Peyer's patch (tissue), 4 donors: ENCODE data around the gene OLFM1. TPM values are rescaled to one million over a fixed set of nuclear protein-coding genes. Genes with fewer than 3 reads are reported as not detected.

Experiments used
- DNase-seq, 3 donors: peaks; one replicate each; pipeline ENCODE4 v3.0.0-alpha.2; 2017 to 2019
- H3K27ac ChIP-seq, 4 donors: fragments of 200-600 bp; sonication (generic); one replicate each; pipeline ENCODE4 v1.5.1; 2016 to 2019
- H3K27me3 ChIP-seq, 2 donors: fragments of 200-600 bp; sonication (generic); one replicate each; pipeline ENCODE4 v1.5.1; 2019
- H3K36me3 ChIP-seq, 3 donors: fragments of 200-600 bp; sonication (generic); one replicate each; pipeline ENCODE4 v1.5.1; 2016 to 2019
- H3K4me1 ChIP-seq, 4 donors: fragments of 200-600 bp; sonication (generic); one replicate each; pipeline ENCODE4 v1.5.1; 2016 to 2019
- H3K4me3 ChIP-seq, 4 donors: fragments of 200-600 bp; sonication (generic); 1 replicate in 3 of 4; 2 replicates in 1 of 4; pipeline ENCODE4 v1.5.1; 2016 to 2019; ENCODE audit warnings: mild to moderate bottlenecking in 1 of 4
- H3K9me3 ChIP-seq, 4 donors: fragments of 200-600 bp; sonication (generic); one replicate each; pipeline ENCODE4 v1.5.1; 2016 to 2019; ENCODE audit warnings: mild to moderate bottlenecking in 1 of 4
- POLR2A ChIP-seq, 2 donors: fragments of 450-650 bp; IDR thresholded peaks; one replicate each; pipeline ENCODE4 v1.5.1; 2017; ENCODE audit warnings: antibody characterized with exemption in 2 of 2, mild to moderate bottlenecking in 2 of 2, moderate library complexity in 2 of 2
- total RNA-seq, 4 donors: library from RNA; depleted of rRNA; stranded (reverse); fragments of >200 nt; gene quantifications; one replicate each; pipeline ENCODE4 v1.1.0, GENCODE V29; 2016
- TF ChIP-seq, protein P1 (sequence below), 6 experiments: fragments of 450-650 bp in 4 of 6; fragments of 200-600 bp in 2 of 6; sonication (generic) in 1 of 6; IDR thresholded peaks; one replicate each; pipeline ENCODE4 v1.5.1; 2017 to 2019; ENCODE audit warnings: antibody characterized with exemption in 6 of 6, mild to moderate bottlenecking in 3 of 6, moderate library complexity in 1 of 6

OLFM1 gene
- total RNA-seq, 4 donors from 2014 or later: 2.5 to 5.8 (median 4.9) TPM

DNA sequence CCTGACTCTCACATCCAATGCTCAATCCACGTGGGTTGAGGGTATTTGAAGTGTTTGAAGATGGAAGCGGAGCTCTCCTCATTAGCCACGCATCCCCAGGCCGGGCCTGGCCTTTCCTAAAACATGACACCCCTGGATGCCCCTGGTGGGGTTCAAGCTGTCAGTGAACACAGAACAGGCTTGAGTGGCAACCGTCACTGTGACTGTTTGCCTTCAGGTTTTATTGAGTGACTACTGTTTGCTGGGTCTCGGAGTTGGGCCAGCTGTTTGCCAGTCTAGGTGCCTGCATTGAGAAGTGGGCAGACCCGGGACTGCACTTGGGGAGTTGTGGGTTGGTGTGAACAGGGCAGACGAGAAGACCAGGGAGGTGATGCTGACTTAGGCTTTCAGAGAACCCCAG is 7.8 kb upstream of the OLFM1 start:
- no peak overlapping the region for H3K4me3 ChIP-seq
- H3K27ac ChIP-seq: no peak overlapping the region
- H3K36me3 ChIP-seq: no peaks in the 10 kb centered on the region
- H3K4me1 ChIP-seq: peaks cover 0 to 8% (median 0%) of the 10 kb centered on the region in 4 donors
- H3K9me3 ChIP-seq: no peaks in the 10 kb centered on the region
- no peaks in the 10 kb centered on the region for H3K27me3 ChIP-seq
- TF ChIP-seq, protein P1, sequence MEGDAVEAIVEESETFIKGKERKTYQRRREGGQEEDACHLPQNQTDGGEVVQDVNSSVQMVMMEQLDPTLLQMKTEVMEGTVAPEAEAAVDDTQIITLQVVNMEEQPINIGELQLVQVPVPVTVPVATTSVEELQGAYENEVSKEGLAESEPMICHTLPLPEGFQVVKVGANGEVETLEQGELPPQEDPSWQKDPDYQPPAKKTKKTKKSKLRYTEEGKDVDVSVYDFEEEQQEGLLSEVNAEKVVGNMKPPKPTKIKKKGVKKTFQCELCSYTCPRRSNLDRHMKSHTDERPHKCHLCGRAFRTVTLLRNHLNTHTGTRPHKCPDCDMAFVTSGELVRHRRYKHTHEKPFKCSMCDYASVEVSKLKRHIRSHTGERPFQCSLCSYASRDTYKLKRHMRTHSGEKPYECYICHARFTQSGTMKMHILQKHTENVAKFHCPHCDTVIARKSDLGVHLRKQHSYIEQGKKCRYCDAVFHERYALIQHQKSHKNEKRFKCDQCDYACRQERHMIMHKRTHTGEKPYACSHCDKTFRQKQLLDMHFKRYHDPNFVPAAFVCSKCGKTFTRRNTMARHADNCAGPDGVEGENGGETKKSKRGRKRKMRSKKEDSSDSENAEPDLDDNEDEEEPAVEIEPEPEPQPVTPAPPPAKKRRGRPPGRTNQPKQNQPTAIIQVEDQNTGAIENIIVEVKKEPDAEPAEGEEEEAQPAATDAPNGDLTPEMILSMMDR (IDR thresholded peaks at IDR 0.05): no peak
- TF ChIP-seq POLR2A (IDR thresholded peaks at IDR 0.05): no peak
- DNase-seq: peak in 2 of 3 donors; percentile 14 to 19

DNA sequence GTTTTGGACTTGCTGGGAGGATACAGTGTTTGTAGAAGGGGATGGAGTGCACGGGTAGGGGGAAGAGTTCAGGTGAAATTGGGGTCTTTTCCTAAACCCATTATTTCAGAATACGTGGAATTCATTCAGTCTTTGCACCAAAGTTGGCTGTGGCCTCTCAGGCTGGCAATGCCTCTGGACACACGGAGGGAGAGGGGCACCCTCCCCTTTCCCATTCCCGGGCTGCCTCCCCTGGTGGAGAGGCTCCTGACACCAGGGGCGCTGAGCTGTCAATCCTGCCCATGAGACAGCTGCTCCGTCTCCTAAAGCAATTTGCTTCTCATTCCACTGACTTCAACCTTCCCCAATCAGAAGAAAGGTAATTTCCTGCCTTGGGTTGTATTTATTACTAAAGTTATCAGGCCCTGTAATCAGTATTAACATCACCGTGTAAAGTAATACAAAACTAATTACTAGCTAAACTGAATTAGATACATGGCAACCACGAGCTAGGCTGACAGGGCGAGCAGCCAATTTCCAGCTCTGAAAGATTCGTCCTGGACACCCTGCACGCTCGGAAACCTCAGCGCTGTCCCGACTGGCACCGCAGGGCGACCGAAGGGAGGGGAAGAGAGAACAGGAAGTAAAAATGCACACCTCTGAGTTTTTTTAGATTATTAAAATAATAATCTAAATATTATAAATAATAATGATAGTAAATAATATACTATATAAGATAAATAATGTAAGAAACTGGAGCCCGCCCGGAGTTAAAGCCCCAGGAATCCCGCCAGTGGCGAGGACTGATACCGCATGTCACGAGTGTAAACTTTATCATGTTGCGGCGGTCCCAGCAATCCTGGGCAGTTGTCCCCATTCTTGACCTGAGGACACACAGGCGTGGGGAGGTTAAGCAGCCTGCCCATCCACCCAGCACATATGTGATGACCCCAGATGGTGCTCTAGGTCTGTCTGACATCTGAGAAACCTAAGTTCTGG is 6.9 kb upstream of the OLFM1 start:
- no peak overlapping the region for H3K27ac ChIP-seq
- H3K4me3 ChIP-seq: no peak overlapping the region
- TF ChIP-seq, protein P1 (IDR thresholded peaks at IDR 0.05): no peak
- TF ChIP-seq POLR2A (IDR thresholded peaks at IDR 0.05): no peak
- H3K4me1 ChIP-seq: peaks cover 0 to 8% (median 0%) of the 10 kb centered on the region in 4 donors
- no peaks in the 10 kb centered on the region for H3K36me3 ChIP-seq
- no peaks in the 10 kb centered on the region for H3K27me3 ChIP-seq
- H3K9me3 ChIP-seq: no peaks in the 10 kb centered on the region
- DNase-seq: peak in 2 of 3 donors; percentile 8 to 29

DNA sequence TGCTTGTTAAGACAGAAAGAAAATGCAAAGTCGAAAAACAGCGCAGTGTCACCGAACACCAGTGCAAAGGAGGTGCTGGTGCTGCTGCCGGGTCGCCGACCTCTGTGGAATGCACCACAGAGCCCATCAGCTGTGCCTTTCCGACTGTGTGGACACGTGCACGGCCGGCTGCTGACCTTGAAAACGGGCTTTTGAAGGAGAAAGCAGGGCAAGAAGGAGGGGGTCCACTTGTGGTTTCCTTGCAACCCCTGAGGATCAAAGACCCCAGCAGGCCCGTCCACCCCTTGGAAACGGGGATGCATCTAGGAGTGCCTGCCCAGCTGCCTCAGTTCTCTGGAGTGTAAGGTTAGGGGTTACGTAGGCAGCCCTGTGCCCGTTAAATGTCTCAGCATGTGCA is 6.2 kb upstream of the OLFM1 start:
- H3K4me1 ChIP-seq: peaks cover 0 to 7% (median 0%) of the 10 kb centered on the region in 4 donors
- TF ChIP-seq POLR2A (IDR thresholded peaks at IDR 0.05): no peak
- TF ChIP-seq, protein P1 (IDR thresholded peaks at IDR 0.05): no peak
- peak in 1 of 3 donors; percentile 18 for DNase-seq
- no peak overlapping the region for H3K4me3 ChIP-seq
- H3K27me3 ChIP-seq: no peaks in the 10 kb centered on the region
- H3K27ac ChIP-seq: no peak overlapping the region
- no peaks in the 10 kb centered on the region for H3K9me3 ChIP-seq
- H3K36me3 ChIP-seq: no peaks in the 10 kb centered on the region

DNA sequence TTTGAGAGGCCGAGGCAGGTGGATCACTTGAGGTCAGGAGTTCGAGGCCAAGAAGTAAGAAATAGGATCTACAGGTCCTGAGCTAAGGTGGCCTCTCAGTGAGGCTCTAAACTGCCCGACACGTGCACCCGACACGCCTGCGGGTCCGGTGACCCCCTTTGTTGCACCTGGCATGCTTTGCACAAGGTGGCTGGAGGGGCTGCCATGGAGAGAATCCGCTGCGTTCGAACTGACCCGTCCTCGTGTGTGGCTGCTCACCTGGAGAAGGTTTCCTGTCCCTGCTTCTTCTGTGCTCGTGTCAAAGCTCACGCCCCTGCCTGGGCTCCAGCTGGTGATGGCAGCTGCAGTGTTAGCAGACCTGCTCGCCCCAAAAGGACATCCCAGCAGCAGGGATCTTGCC is 5.7 kb upstream of the OLFM1 start:
- Histone ChIP-seq H3K9me3 (no peaks in the 10 kb centered on the region), H3K36me3 (no peaks in the 10 kb centered on the region), H3K27ac (no peak overlapping the region), H3K27me3 (no peaks in the 10 kb centered on the region), H3K4me3 (no peak overlapping the region), H3K4me1 (peaks cover 0 to 10% (median 0%) of the 10 kb centered on the region in 4 donors)
- peak in 2 of 3 donors; percentile 22 to 26 for DNase-seq
- no peak for TF ChIP-seq POLR2A (IDR thresholded peaks at IDR 0.05)
- TF ChIP-seq, protein P1 (IDR thresholded peaks at IDR 0.05): no peak

DNA sequence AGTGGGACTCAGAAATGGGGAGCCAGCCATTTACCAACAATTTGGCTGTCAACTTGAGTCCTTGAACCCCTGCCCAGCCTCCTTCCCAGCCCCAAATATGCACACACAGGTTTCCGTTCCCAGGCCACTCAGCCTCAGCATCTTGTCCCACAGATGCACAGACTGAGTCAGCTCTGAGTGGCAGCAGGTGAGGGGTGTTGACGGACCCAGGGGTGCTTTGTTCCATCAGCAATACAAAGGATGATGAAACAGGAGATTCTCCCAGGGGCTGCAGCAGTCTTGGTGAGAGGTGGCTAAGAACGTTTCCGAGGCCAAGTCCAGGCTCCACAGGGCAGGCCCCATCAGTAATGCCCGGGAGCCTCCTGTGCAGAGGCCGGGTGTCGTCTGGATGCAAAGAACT is 4.9 kb upstream of the OLFM1 start:
- Histone ChIP-seq H3K27me3 (no peaks in the 10 kb centered on the region), H3K4me1 (peaks cover 0 to 17% (median 0%) of the 10 kb centered on the region in 4 donors), H3K36me3 (no peaks in the 10 kb centered on the region), H3K27ac (no peak overlapping the region), H3K4me3 (no peak overlapping the region), H3K9me3 (no peaks in the 10 kb centered on the region)
- TF ChIP-seq, protein P1 (IDR thresholded peaks at IDR 0.05): no peak
- no peak for TF ChIP-seq POLR2A (IDR thresholded peaks at IDR 0.05)
- peak in 1 of 3 donors; percentile 8 for DNase-seq
